Mucosa of stomach (tissue), 1 donor: ENCODE data around the gene RABGAP1L.
"Not testable (repeated sequence)": the region's sequence is repeated elsewhere in the genome, so short reads cannot be mapped to it uniquely, and the experiment has no call there.

Source experiments
- H3K27me3 ChIP-seq: one replicate; pipeline ENCODE4 v1.7.0; 2013; ENCODE audit warnings: mild to moderate bottlenecking, low read length; ENCODE audit not compliant: control insufficient read depth, insufficient read depth
- H3K36me3 ChIP-seq: one replicate; pipeline ENCODE4 v1.7.0; 2013; ENCODE audit warnings: low read length; ENCODE audit not compliant: control insufficient read depth, insufficient read depth
- H3K4me1 ChIP-seq: one replicate; pipeline ENCODE4 v1.7.0; 2013; ENCODE audit warnings: mild to moderate bottlenecking, low read length; ENCODE audit not compliant: control insufficient read depth, insufficient read depth
- H3K4me3 ChIP-seq: one replicate; pipeline ENCODE4 v1.7.0; 2013; ENCODE audit warnings: low read length
- H3K9ac ChIP-seq: one replicate; pipeline ENCODE4 v1.7.0; 2013; ENCODE audit warnings: mild to moderate bottlenecking, low read length, moderate library complexity
- H3K9me3 ChIP-seq: one replicate; pipeline ENCODE4 v1.7.0; 2013; ENCODE audit warnings: mild to moderate bottlenecking, low read length, moderate library complexity; ENCODE audit not compliant: control insufficient read depth
- donor health status: Pancreatic carcinoma.

RABGAP1L gene

DNA sequence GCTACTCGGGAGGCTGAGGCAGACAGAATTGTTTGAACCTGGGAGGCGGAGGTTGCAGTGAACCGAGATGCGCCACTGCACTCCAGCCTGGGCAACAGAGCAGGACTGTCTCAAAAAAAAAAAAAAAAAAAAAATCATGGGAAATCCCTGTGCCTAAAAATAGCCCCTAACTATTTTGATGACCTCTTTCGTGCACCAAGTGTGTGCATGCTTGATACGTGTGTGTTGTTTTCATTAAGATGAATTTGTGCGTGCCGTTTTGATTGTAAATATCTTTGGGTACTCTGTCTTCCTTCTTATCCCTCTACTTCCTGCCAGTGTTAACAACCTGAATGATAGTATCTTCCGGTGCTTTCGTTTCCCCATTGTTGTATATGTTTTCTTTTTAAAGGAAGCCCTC, 850.2 kb downstream of the RABGAP1L start:
- no peaks in the 10 kb centered on the region for H3K9me3 ChIP-seq
- no peak overlapping the region for H3K9ac ChIP-seq
- no peaks in the 10 kb centered on the region for H3K4me1 ChIP-seq
- no peaks in the 10 kb centered on the region for H3K27me3 ChIP-seq
- no peak overlapping the region for H3K4me3 ChIP-seq
- peaks cover 4% of the 10 kb centered on the region for H3K36me3 ChIP-seq

DNA sequence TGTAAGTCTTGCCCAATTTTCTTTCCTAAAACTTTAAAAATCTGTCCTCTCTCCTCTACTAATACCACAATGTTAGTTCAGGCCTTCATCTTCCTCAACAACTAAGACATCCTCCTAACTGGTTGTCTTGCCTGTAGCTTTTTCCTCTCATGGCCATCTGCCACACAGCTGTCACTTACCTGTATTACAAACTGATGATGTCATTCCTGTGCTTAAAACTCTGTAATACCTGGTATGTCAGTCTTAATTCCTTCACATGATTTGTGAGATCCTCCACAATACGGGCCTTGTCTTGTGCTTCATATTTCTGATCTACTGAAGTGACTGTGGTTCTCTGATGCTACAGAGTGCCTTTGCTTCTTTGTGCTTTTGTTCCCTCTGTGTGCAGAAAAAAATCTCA, 854.1 kb downstream of the RABGAP1L start:
- no peaks in the 10 kb centered on the region for H3K36me3 ChIP-seq
- no peaks in the 10 kb centered on the region for H3K9me3 ChIP-seq
- no peaks in the 10 kb centered on the region for H3K27me3 ChIP-seq
- no peak overlapping the region for H3K4me3 ChIP-seq
- no peaks in the 10 kb centered on the region for H3K4me1 ChIP-seq
- H3K9ac ChIP-seq: no peak overlapping the region

DNA sequence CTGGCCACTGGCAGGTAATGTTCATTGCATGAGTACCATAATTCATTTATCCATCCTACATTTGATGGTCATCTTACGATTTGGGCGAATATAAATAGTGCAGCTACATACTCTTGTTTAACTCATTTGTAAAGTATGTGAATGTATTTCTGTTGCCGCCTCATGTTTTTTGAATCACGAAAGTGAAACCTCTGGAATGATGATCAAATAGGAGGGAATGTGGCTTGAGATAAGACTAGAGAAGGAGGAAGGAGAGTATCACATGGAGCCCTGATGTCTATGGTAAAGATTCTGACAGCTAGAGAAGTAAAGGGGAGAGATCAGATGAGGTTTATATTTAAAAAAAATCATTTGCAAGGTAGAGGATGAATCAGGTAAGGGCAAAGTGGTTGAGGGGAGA, 855.9 kb downstream of the RABGAP1L start:
- Histone ChIP-seq H3K4me1 (no peaks in the 10 kb centered on the region), H3K27me3 (no peaks in the 10 kb centered on the region), H3K9ac (no peak overlapping the region), H3K4me3 (no peak overlapping the region), H3K36me3 (no peaks in the 10 kb centered on the region), H3K9me3 (no peaks in the 10 kb centered on the region)

DNA sequence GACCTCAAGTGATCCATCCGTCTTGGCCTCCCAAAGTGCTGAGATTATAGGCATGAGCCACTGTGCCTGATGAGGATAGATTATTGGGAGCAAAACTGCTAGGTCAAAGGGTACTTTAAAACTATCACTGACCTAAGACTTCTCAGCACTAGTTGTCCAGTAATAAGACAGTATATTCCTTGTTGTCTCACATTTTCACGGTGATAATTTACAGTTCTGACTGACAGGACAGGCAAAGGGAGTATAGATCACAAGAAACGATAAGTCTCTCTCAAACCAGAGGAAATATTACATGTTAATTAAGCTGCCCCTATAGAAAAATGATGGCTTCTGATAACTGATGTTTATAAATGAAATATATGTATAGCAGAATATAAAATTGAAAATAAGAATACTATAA, 860.2 kb downstream of the RABGAP1L start:
- no peak overlapping the region for H3K4me3 ChIP-seq
- no peak overlapping the region for H3K9ac ChIP-seq
- no peaks in the 10 kb centered on the region for H3K27me3 ChIP-seq
- H3K36me3 ChIP-seq: no peaks in the 10 kb centered on the region
- no peaks in the 10 kb centered on the region for H3K9me3 ChIP-seq
- H3K4me1 ChIP-seq: peaks cover 4% of the 10 kb centered on the region

DNA sequence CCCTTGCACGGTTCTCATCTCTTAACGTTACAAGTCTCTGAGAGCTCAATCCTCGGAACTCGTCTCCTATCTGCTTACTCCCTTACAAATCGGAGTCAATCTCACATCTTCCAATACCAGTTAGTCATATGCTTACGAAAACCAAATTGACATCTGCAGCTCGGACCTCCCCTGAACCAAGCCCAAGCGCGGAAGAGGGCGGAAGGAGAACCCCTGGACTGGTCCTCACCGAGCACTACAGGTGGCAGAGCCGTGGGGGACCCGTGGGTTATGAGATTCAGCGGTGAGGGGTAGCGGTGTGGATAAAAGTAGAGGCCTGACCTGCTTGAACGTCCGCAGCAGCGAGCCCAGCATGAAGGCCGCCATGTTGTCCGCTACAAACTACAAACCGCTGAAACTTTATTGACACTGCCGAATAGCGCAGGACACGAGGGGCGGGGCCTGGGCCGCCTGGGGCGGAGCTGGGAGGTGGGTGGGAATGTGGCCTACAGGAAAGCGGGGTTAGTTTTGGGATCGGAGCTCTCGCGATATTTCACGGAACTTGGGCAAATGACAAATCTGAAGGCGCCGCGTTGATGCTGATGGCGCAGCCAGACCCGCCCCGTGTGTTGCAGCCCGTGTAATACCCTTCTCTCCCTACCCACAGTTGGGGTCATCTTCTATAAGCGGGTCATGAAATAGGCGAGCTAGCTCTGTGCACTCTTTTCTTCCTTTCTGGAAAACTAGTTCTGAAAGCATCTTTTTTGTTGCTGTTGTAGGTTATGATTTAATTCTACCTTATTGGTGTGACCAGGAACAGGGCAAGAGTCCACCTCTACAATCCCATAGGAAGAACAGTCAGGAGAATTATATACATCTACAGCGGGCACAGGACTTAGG, 864.0 kb downstream of the RABGAP1L start, which contains the start of gene MRPS14:
Gene MRPS14 (minus strand): TSS at position 383 of the 879 bp plus-strand sequence. CDS start 17 bp downstream, at position 366.
- Histone ChIP-seq H3K4me3 (peak within 1 kb of the TSS; percentile 81), H3K36me3 (no peaks in the 10 kb centered on the region), H3K9ac (peak within 1 kb of the TSS; percentile 88), H3K4me1 (peaks cover 4% of the 10 kb centered on the region), H3K9me3 (no peaks in the 10 kb centered on the region), H3K27me3 (no peaks in the 10 kb centered on the region)

DNA sequence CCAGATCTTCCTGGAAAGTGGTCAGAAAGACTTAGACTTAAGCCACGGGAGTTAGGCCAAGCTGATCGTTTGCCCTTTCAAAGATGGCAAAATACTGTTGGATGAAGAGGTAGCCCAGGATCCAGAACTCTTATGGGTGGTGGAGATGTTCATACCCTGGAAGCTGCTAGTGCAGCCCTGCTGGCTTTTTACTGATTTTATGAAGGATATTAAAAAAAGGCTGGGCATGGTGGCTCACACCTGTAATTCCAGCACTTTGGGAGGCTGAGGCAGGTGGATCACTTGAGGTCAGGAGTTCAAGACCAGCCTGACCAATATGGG, 864.6 kb downstream of the RABGAP1L start:
- peak overlapping the region; percentile 81 for H3K4me3 ChIP-seq
- not testable (repeated sequence) for H3K9me3 ChIP-seq, H3K4me1 ChIP-seq, H3K27me3 ChIP-seq, H3K36me3 ChIP-seq
- peak overlapping the region; percentile 88 for H3K9ac ChIP-seq

DNA sequence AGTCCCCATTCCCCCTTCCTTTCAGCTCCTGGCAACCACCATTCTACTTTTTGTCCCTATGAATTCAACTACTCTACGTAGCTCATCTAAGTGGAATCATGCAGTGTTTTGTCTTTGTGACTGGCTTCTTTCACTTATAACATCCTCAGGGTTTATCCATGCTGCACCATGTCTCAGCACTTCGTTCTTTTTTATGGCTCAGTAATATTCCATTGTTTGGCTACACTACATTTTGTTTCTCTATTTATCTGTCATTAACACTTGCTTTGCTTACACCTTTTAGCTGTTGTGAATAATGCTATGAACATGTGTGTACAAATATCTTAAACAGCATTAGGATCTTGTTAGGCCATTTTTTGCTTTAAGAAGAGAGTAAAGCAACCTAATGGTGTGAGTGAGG, 865.5 kb downstream of the RABGAP1L start:
- Histone ChIP-seq H3K36me3 (no peaks in the 10 kb centered on the region), H3K4me1 (peaks cover 13% of the 10 kb centered on the region), H3K4me3 (no peak overlapping the region), H3K9ac (no peak overlapping the region), H3K9me3 (no peaks in the 10 kb centered on the region), H3K27me3 (no peaks in the 10 kb centered on the region)

DNA sequence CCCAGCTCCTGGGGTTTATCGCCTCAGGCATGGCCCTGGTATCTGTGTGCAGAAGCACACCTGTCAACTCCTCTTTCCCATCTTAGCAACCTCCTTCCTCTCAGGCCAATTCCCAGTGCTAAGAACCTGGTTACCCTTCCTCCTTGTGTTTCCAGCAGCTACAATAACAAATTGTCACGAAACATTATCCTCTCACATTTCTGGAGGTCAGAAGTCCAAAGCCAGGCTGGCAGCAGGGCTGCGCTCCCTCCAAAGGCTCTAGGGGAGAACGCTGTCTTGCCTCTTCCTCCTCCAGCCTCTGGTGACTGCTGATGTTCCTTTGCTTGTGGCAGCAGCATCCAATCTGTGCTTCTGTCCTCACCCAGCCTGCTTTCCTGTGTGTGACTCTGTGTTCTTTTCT, 874.6 kb downstream of the RABGAP1L start:
- Histone ChIP-seq H3K9me3 (no peaks in the 10 kb centered on the region), H3K9ac (no peak overlapping the region), H3K27me3 (no peaks in the 10 kb centered on the region), H3K36me3 (no peaks in the 10 kb centered on the region), H3K4me1 (peaks cover 7% of the 10 kb centered on the region), H3K4me3 (no peak overlapping the region)

DNA sequence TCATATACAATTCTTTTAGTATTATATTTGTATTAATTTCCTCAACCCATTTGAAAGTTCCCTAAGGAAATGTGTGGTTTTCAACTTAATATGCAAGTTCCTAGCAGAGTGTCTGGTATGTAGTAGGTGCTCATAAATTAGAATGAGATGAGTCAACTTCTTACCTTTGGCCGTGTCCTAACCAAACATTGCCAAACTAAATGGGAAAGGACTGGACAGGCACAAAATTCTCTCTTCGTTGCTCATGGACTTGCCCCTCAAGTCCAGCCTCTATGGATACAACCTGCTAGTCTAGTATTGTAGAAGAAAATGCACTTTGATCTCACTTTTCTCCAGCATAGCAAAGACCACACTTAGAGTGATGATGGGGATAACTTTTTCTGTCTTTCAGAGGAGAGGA, 875.5 kb downstream of the RABGAP1L start:
- Histone ChIP-seq H3K36me3 (no peaks in the 10 kb centered on the region), H3K9me3 (no peaks in the 10 kb centered on the region), H3K4me1 (no peaks in the 10 kb centered on the region), H3K9ac (no peak overlapping the region), H3K4me3 (no peak overlapping the region), H3K27me3 (no peaks in the 10 kb centered on the region)

DNA sequence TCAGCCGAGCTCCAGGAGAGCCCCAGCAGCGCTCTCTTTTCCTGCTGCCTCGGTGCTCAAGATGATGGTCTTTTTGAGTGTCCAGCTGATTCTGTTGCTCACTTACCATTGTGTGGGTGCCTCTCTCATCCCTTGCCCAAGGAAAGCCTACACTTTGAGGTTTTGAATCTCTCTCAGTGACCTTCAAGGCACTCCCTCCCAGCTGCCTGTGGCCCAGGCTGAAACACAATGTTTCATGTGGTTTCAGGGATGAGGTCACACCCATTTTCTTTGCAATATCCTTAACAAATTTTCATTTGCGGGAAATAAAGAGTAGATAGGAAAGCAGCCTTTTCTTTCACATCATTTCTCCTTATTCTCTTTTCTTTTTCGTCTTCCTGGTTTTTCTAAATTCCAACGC, 876.5 kb downstream of the RABGAP1L start:
- Histone ChIP-seq H3K4me1 (no peaks in the 10 kb centered on the region), H3K27me3 (no peaks in the 10 kb centered on the region), H3K4me3 (no peak overlapping the region), H3K9me3 (no peaks in the 10 kb centered on the region), H3K36me3 (no peaks in the 10 kb centered on the region), H3K9ac (no peak overlapping the region)

DNA sequence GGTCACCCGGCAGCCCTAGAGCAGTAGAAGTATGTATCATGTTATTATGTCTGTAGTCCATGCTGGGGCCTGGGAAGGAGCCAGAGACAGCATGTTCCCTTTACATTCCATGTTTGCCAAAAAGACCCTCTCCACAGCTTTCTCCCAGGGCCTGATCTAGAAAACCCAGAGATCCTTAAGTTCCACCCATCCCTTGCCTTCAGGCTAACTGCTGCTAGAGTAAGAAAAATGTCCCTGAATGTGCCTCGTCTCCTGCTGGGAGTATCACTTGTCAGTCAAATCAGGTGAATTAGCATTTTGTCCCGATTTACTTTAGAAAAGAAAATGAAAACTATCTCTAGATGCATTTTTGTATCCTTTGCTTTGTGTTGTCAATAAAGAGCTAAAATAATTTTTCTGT, 877.2 kb downstream of the RABGAP1L start:
- H3K27me3 ChIP-seq: no peaks in the 10 kb centered on the region
- no peaks in the 10 kb centered on the region for H3K36me3 ChIP-seq
- H3K9me3 ChIP-seq: no peaks in the 10 kb centered on the region
- no peak overlapping the region for H3K9ac ChIP-seq
- H3K4me3 ChIP-seq: no peak overlapping the region
- no peaks in the 10 kb centered on the region for H3K4me1 ChIP-seq

DNA sequence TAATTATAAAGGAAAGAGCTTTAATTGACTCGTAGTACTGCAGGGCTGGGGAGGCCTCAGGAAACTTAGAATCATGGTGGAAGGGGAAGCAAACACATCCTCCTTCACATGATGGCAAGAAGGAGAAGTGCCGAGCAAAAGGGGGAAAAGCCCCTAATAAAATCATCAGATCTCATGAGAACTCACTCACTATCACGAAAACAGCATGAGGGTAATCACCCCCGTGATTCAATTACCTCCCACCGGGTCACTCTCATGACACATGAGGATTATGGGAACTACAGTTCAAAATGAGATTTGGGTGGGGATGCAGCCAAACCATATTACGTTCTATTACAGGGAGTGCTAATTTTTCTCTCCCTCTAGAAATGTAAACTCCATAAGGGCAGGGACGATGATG, 878.1 kb downstream of the RABGAP1L start:
- H3K9me3 ChIP-seq: no peaks in the 10 kb centered on the region
- H3K9ac ChIP-seq: no peak overlapping the region
- no peaks in the 10 kb centered on the region for H3K27me3 ChIP-seq

More for the DNA sequence above, 878.1 kb downstream of the RABGAP1L start:
- Histone ChIP-seq H3K4me1 (no peaks in the 10 kb centered on the region), H3K36me3 (no peaks in the 10 kb centered on the region), H3K4me3 (no peak overlapping the region)
